Measurements from ENCODE around the gene SERPINE2. TPM values are rescaled to one million over a fixed set of nuclear protein-coding genes. Genes with fewer than 3 reads are reported as not detected.

SERPINE2 gene
- total RNA-seq, 1 donor from 2014 or later, result 69.1 TPM

GRCh38 chr2:224038049-224038829, 847 bp downstream of the SERPINE2 start:
- no peak for DNase-seq (ENCODE audit: extremely low spot score, unreplicated experiment)
- no peaks in the 10 kb centered on the region for H3K9me3 Mint-ChIP-seq (ENCODE audit: unreplicated experiment)
- H3K27me3 Mint-ChIP-seq (ENCODE audit: unreplicated experiment), result peaks cover 4% of the 10 kb centered on the region
- peak overlapping the region; percentile 91 for H3K4me3 Mint-ChIP-seq (ENCODE audit: unreplicated experiment)
- no peaks in the 10 kb centered on the region for H3K36me3 Mint-ChIP-seq (ENCODE audit: unreplicated experiment)
- TF ChIP-seq, protein P1, sequence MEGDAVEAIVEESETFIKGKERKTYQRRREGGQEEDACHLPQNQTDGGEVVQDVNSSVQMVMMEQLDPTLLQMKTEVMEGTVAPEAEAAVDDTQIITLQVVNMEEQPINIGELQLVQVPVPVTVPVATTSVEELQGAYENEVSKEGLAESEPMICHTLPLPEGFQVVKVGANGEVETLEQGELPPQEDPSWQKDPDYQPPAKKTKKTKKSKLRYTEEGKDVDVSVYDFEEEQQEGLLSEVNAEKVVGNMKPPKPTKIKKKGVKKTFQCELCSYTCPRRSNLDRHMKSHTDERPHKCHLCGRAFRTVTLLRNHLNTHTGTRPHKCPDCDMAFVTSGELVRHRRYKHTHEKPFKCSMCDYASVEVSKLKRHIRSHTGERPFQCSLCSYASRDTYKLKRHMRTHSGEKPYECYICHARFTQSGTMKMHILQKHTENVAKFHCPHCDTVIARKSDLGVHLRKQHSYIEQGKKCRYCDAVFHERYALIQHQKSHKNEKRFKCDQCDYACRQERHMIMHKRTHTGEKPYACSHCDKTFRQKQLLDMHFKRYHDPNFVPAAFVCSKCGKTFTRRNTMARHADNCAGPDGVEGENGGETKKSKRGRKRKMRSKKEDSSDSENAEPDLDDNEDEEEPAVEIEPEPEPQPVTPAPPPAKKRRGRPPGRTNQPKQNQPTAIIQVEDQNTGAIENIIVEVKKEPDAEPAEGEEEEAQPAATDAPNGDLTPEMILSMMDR (IDR thresholded peaks at IDR 0.05), result peak; percentile 20
- H3K4me1 Mint-ChIP-seq (ENCODE audit: unreplicated experiment), result peaks cover 26% of the 10 kb centered on the region
- H3K27ac Mint-ChIP-seq (ENCODE audit: unreplicated experiment), result no peak overlapping the region

GRCh38 chr2:224036731-224037361, 2.2 kb downstream of the SERPINE2 start:
- Mint-ChIP-seq H3K9me3 (ENCODE audit: unreplicated experiment) (no peaks in the 10 kb centered on the region), H3K27me3 (ENCODE audit: unreplicated experiment) (no peaks in the 10 kb centered on the region), H3K4me1 (ENCODE audit: unreplicated experiment) (peaks cover 23% of the 10 kb centered on the region), H3K4me3 (ENCODE audit: unreplicated experiment) (peak overlapping the region; percentile 91), H3K36me3 (ENCODE audit: unreplicated experiment) (no peaks in the 10 kb centered on the region), H3K27ac (ENCODE audit: unreplicated experiment) (no peak overlapping the region)
- no peak for DNase-seq (ENCODE audit: extremely low spot score, unreplicated experiment)
- TF ChIP-seq, protein P1 (IDR thresholded peaks at IDR 0.05), result no peak

DNA sequence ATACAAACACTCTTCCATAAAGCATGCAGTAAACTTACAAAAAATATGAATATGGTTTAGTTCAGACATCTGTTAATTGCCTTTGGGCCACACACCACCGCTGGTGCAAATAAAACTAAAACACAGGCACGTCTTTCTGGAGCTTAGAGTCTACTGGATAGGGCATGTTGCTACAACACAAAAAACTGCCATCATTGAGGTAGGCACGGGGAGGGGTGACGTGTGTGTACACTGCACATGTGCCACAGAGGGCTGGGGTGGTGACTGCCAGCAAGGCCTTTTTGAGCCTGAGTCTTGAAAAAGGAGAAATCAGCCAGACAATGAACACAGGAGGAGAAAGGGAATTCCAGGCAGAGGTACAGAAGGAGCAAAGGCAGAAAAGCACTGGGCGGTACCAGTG, 5.1 kb downstream of the SERPINE2 start:
- no peak for DNase-seq (ENCODE audit: extremely low spot score, unreplicated experiment)
- Mint-ChIP-seq H3K9me3 (ENCODE audit: unreplicated experiment) (no peaks in the 10 kb centered on the region), H3K27me3 (ENCODE audit: unreplicated experiment) (no peaks in the 10 kb centered on the region), H3K27ac (ENCODE audit: unreplicated experiment) (no peak overlapping the region), H3K4me3 (ENCODE audit: unreplicated experiment) (no peak overlapping the region), H3K4me1 (ENCODE audit: unreplicated experiment) (peaks cover 21% of the 10 kb centered on the region), H3K36me3 (ENCODE audit: unreplicated experiment) (no peaks in the 10 kb centered on the region)
- TF ChIP-seq, protein P1 (IDR thresholded peaks at IDR 0.05), result no peak

DNA sequence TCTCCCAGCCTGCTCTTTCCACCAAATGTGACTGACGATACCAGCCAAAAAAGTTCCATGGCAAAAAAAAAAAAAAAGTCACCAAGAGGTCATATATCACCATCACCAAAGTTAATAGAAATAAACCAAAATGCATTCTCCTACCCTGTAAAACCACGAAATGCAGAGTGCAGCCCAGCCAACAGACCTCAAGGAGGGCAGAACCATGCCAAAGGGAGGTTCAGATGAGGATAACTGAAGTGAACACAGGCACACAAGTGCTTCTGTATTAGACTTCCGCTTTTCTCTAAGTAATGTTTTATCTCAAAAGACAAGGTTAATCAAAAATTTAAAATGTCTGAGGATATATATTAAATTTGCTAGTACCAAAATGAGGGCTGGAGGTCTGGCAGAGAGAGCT, 5.5 kb downstream of the SERPINE2 start:
- Mint-ChIP-seq H3K27me3 (ENCODE audit: unreplicated experiment) (no peaks in the 10 kb centered on the region), H3K4me1 (ENCODE audit: unreplicated experiment) (peaks cover 21% of the 10 kb centered on the region), H3K9me3 (ENCODE audit: unreplicated experiment) (no peaks in the 10 kb centered on the region), H3K36me3 (ENCODE audit: unreplicated experiment) (no peaks in the 10 kb centered on the region), H3K27ac (ENCODE audit: unreplicated experiment) (no peak overlapping the region), H3K4me3 (ENCODE audit: unreplicated experiment) (no peak overlapping the region)
- DNase-seq (ENCODE audit: extremely low spot score, unreplicated experiment), result no peak
- TF ChIP-seq, protein P1 (IDR thresholded peaks at IDR 0.05), result no peak

DNA sequence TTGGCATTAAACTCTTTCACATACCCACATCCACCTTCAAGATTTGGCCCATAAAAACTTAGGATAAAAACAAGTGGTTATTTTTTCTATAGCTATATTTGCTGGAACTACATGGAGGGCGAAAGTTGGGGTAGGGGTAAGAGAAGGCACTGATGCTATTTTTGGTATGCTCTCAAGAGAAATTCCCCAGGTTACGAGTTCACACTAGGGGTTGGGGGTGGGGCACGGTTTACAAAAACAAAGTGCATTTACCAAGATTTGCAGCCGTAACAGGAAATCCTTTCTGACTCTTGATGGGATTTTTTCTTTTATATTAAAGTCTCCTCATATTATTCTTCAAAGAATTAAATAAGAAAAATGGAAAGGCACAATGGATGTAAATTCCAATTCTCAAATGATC, 6.8 kb downstream of the SERPINE2 start:
- TF ChIP-seq, protein P1 (IDR thresholded peaks at IDR 0.05), result no peak
- no peaks in the 10 kb centered on the region for H3K36me3 Mint-ChIP-seq (ENCODE audit: unreplicated experiment)
- no peak overlapping the region for H3K4me3 Mint-ChIP-seq (ENCODE audit: unreplicated experiment)
- no peak overlapping the region for H3K27ac Mint-ChIP-seq (ENCODE audit: unreplicated experiment)
- peaks cover 11% of the 10 kb centered on the region for H3K4me1 Mint-ChIP-seq (ENCODE audit: unreplicated experiment)
- no peaks in the 10 kb centered on the region for H3K27me3 Mint-ChIP-seq (ENCODE audit: unreplicated experiment)
- no peak for DNase-seq (ENCODE audit: extremely low spot score, unreplicated experiment)
- no peaks in the 10 kb centered on the region for H3K9me3 Mint-ChIP-seq (ENCODE audit: unreplicated experiment)

Data from osteocyte (in vitro differentiated cells).